Esophagus muscularis mucosa (tissue), 3 donors: ENCODE data around the gene METAP1D.

Source experiments
- CTCF ChIP-seq, 3 experiments: fragments of 200-600 bp in 2 of 3; fragments of 450-650 bp in 1 of 3; sonication (generic) in 2 of 3; IDR thresholded peaks; one replicate each; pipeline ENCODE4 v1.5.1; 2017 to 2019; ENCODE audit warnings: antibody characterized with exemption in 3 of 3, mild to moderate bottlenecking in 2 of 3, moderate library complexity in 1 of 3
- POLR2A ChIP-seq: fragments of 450-650 bp; IDR thresholded peaks from one replicate; pipeline ENCODE4 v1.6.1; 2017; ENCODE audit warnings: antibody characterized with exemption, moderate library complexity, mild to moderate bottlenecking, low read depth
- POLR2AphosphoS5 ChIP-seq, 2 donors: sonication (generic); formaldehyde crosslinking; IDR thresholded peaks; one replicate each; pipeline ENCODE4 v1.6.1; 2017; ENCODE audit warnings: antibody characterized with exemption in 2 of 2

- TF ChIP-seq CTCF (IDR thresholded peaks at IDR 0.05) (no peak), POLR2AphosphoS5 (IDR thresholded peaks at IDR 0.05) (no peak), POLR2A (no peak)
Measured at GRCh38 chr2:172082944-172083627, 83.3 kb downstream of the METAP1D start.
